HL-60 (cell line): ENCODE data around the gene DAPK1.

ENCODE experiments used
- DNase-seq, 2 experiments: peaks; one replicate each; pipeline ENCODE4 v3.0.0-alpha.2; 2010 to 2020; ENCODE audit warnings: low read depth in 1 of 2, low spot score in 1 of 2
- H3K27ac ChIP-seq: fragments of 250-450 bp; sonication (Bioruptor Pico); replicated peaks from 2 replicates; pipeline ENCODE4 v1.5.1; 2020; ENCODE audit warnings: mild to moderate bottlenecking, moderate library complexity
- H3K27me3 ChIP-seq: fragments of 250-450 bp; sonication (Bioruptor Pico); 2 replicates; pipeline ENCODE4 v1.5.1; 2021; ENCODE audit warnings: mild to moderate bottlenecking, moderate library complexity; ENCODE audit not compliant: insufficient read depth, poor library complexity, severe bottlenecking
- H3K4me3 ChIP-seq: replicated peaks from 2 replicates; pipeline ENCODE4 v1.5.1; 2011; ENCODE audit warnings: mild to moderate bottlenecking, control low read depth, low read length; ENCODE audit not compliant: insufficient read depth
- GABPA ChIP-seq: IDR thresholded peaks from 2 replicates; pipeline ENCODE4 v1.6.1; 2012; ENCODE audit warnings: low read depth
- POLR2AphosphoS5 ChIP-seq: IDR thresholded peaks from 2 replicates; pipeline ENCODE4 v1.6.1; 2012; ENCODE audit warnings: low read depth
- SPI1 ChIP-seq: IDR thresholded peaks from 2 replicates; pipeline ENCODE4 v1.6.1; 2012; ENCODE audit warnings: low read depth, mild to moderate bottlenecking, borderline replicate concordance
- TF ChIP-seq, protein P1 (sequence below): IDR thresholded peaks from 2 replicates; pipeline ENCODE4 v1.6.1; 2012; ENCODE audit warnings: low read depth; ENCODE audit not compliant: insufficient replicate concordance
- TF ChIP-seq, protein P2 (sequence below): IDR thresholded peaks from one replicate; pipeline ENCODE4 v1.5.1; 2011; ENCODE audit warnings: low read length, control low read depth, inconsistent platforms; ENCODE audit not compliant: insufficient read depth

Gene DAPK1

DNA sequence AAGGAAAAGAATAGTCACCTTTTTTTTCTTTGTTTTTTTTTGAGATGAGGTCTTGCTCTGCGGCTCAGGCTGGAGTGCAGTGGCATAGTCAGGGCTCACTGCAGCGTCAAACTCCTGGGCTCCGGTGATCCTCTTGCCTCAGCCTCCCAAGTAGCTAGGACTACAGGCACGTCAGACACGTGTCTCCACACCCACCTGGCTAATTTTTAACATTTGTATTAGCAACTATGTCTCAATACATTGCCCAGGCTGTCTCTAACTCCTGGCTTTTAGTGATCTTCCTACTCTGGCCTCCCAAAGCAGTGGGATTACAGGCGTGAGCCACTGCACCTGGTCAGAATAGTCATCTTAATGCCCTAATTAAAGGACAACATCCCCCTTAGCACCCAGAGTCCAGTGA lies 173.8 kb downstream of the DAPK1 start:
- Histone ChIP-seq H3K27me3 (no peaks in the 10 kb centered on the region), H3K4me3 (no peak overlapping the region), H3K27ac (no peak overlapping the region)
- no peak for DNase-seq
- TF ChIP-seq GABPA: no peak
- no peak for TF ChIP-seq SPI1
- TF ChIP-seq, protein P1, sequence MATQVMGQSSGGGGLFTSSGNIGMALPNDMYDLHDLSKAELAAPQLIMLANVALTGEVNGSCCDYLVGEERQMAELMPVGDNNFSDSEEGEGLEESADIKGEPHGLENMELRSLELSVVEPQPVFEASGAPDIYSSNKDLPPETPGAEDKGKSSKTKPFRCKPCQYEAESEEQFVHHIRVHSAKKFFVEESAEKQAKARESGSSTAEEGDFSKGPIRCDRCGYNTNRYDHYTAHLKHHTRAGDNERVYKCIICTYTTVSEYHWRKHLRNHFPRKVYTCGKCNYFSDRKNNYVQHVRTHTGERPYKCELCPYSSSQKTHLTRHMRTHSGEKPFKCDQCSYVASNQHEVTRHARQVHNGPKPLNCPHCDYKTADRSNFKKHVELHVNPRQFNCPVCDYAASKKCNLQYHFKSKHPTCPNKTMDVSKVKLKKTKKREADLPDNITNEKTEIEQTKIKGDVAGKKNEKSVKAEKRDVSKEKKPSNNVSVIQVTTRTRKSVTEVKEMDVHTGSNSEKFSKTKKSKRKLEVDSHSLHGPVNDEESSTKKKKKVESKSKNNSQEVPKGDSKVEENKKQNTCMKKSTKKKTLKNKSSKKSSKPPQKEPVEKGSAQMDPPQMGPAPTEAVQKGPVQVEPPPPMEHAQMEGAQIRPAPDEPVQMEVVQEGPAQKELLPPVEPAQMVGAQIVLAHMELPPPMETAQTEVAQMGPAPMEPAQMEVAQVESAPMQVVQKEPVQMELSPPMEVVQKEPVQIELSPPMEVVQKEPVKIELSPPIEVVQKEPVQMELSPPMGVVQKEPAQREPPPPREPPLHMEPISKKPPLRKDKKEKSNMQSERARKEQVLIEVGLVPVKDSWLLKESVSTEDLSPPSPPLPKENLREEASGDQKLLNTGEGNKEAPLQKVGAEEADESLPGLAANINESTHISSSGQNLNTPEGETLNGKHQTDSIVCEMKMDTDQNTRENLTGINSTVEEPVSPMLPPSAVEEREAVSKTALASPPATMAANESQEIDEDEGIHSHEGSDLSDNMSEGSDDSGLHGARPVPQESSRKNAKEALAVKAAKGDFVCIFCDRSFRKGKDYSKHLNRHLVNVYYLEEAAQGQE: no peak
- no peak for TF ChIP-seq POLR2AphosphoS5
- TF ChIP-seq, protein P2, sequence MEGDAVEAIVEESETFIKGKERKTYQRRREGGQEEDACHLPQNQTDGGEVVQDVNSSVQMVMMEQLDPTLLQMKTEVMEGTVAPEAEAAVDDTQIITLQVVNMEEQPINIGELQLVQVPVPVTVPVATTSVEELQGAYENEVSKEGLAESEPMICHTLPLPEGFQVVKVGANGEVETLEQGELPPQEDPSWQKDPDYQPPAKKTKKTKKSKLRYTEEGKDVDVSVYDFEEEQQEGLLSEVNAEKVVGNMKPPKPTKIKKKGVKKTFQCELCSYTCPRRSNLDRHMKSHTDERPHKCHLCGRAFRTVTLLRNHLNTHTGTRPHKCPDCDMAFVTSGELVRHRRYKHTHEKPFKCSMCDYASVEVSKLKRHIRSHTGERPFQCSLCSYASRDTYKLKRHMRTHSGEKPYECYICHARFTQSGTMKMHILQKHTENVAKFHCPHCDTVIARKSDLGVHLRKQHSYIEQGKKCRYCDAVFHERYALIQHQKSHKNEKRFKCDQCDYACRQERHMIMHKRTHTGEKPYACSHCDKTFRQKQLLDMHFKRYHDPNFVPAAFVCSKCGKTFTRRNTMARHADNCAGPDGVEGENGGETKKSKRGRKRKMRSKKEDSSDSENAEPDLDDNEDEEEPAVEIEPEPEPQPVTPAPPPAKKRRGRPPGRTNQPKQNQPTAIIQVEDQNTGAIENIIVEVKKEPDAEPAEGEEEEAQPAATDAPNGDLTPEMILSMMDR: no peak

DNA sequence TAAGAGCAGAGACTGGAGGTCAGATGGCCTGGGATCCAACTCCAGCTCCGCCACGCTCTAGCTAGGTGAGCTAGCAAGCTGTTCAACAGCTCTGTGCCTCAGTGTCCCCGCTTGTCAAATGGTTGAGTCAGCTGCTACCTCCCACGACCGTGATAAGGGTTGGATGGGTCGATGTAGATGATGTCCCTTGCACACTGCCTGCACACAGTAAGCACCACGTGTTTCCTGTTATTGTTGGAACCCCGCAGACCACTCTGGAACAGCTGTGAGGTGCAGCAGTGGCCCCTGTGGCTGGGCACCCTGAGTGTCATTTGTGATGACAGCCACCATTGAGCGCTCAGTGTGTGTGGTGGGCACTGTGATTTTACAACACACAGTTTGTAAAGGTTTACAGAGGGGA lies 174.3 kb downstream of the DAPK1 start:
- Histone ChIP-seq H3K27me3 (no peaks in the 10 kb centered on the region), H3K27ac (no peak overlapping the region), H3K4me3 (no peak overlapping the region)
- TF ChIP-seq SPI1 (no peak), POLR2AphosphoS5 (no peak), GABPA (no peak)
- TF ChIP-seq, protein P1: no peak
- TF ChIP-seq, protein P2: no peak
- DNase-seq: no peak

DNA sequence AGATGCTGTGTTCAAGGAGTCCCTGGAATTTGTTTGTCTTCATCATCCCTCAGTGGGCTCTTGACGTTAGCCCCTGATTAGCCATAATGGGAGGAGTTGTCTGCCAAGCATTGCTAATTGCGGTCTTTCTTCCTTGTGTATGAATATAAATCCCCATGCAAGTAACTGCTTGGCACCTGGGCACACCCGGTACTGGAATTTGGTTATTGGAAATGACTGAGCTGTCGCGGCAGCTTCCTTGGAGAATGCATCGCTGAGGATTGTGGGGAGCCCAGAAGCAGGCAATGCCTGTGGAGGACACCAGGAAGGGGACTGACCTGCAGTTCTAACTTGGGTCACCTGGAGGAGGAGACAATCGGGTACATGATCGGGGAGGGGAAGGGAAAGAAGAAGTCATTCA lies 174.9 kb downstream of the DAPK1 start:
- no peak overlapping the region for H3K27ac ChIP-seq
- no peaks in the 10 kb centered on the region for H3K27me3 ChIP-seq
- TF ChIP-seq POLR2AphosphoS5 (no peak), GABPA (no peak), SPI1 (no peak)
- TF ChIP-seq, protein P1: no peak
- TF ChIP-seq, protein P2: no peak
- no peak overlapping the region for H3K4me3 ChIP-seq
- DNase-seq: no peak
